ENCODE results near the gene SYNJ2. TPM values are rescaled to one million over a fixed set of nuclear protein-coding genes. Genes with fewer than 3 reads are reported as not detected.

Gene SYNJ2
- total RNA-seq, 2 experiments from 2014 or later, result 38.2 to 38.5 TPM

- CTCF ChIA-PET, result no interaction called here
- peaks cover 18% of the 10 kb centered on the region for H3K4me1 Mint-ChIP-seq (ENCODE audit: low read depth)
Measured at GRCh38 chr6:158019416-158019815, 37.8 kb downstream of the SYNJ2 start.

GRCh38 chr6:158020272-158020711 lies 38.6 kb downstream of the SYNJ2 start:
- DNase-seq, result no peak

More at GRCh38 chr6:158019416-158019815, 37.8 kb downstream of the SYNJ2 start:
- ATAC-seq (no peak), DNase-seq (no peak)
- Mint-ChIP-seq H3K36me3 (ENCODE audit: low read depth) (peaks cover 15% of the 10 kb centered on the region), H3K27ac (no peak overlapping the region), H3K27me3 (ENCODE audit: low read depth) (no peaks in the 10 kb centered on the region), H3K9me3 (ENCODE audit: insufficient read depth) (no peaks in the 10 kb centered on the region), H3K4me3 (no peak overlapping the region)
- POLR2A ChIA-PET, result no interaction called here

DNA sequence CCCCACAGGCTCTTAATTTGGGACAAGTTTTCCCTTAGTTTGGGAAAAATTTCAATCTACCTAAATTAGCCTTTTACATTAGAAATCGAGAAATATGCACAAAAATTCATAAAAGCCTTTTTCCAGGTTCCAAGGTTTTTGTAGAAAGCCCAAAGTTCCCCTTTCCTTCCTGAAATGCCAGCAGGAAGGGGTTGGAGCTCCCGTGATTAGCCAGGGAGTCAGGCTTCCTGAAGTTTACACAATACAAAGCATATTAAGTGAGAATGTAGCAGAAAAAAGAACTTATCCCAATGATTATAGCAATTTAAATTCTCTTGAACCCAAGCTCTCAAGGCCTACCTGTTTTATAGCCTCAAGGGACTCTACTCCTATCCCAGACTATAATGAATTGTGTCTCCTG lies 39.1 kb downstream of the SYNJ2 start:
- ChIA-PET POLR2A (no interaction called here), CTCF (no interaction called here)
- ATAC-seq (no peak), DNase-seq (no peak)
- Mint-ChIP-seq H3K27ac (no peak overlapping the region), H3K36me3 (ENCODE audit: low read depth) (peaks cover 17% of the 10 kb centered on the region), H3K4me1 (ENCODE audit: low read depth) (peaks cover 16% of the 10 kb centered on the region), H3K4me3 (no peak overlapping the region), H3K9me3 (ENCODE audit: insufficient read depth) (no peaks in the 10 kb centered on the region), H3K27me3 (ENCODE audit: low read depth) (no peaks in the 10 kb centered on the region)

More at GRCh38 chr6:158020272-158020711, 38.6 kb downstream of the SYNJ2 start:
- CTCF ChIA-PET, result no interaction called here
- Mint-ChIP-seq H3K27ac (no peak overlapping the region), H3K36me3 (ENCODE audit: low read depth) (peaks cover 17% of the 10 kb centered on the region), H3K27me3 (ENCODE audit: low read depth) (no peaks in the 10 kb centered on the region), H3K4me1 (ENCODE audit: low read depth) (peaks cover 16% of the 10 kb centered on the region), H3K4me3 (no peak overlapping the region), H3K9me3 (ENCODE audit: insufficient read depth) (no peaks in the 10 kb centered on the region)
- no peak for ATAC-seq
- POLR2A ChIA-PET, result no interaction called here

DNA sequence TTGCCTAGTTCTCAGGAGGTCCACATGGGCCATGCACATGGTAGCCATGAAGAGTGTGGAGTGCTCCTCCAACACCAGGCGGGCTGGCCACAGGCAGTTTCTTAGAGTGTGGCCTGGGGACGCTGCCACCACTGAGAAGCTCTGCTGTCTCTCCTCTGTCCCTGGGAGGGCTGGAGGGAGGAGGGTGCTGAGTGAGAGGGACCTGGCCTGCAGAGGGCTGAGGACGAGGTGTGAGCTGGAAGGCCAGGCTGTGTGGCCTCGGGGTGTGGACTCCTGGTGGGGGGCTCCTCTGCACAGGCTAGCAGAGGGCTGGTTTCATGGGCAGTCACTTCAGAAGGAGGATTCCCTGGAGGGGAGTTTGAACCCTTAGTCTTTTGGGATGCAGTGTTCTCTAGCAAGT lies 39.7 kb downstream of the SYNJ2 start:
- no peak for ATAC-seq
- ChIA-PET POLR2A (no interaction called here), CTCF (no interaction called here)
- H3K36me3 Mint-ChIP-seq (ENCODE audit: low read depth), result peaks cover 17% of the 10 kb centered on the region
- no peak overlapping the region for H3K27ac Mint-ChIP-seq
- DNase-seq, result no peak
- H3K27me3 Mint-ChIP-seq (ENCODE audit: low read depth), result no peaks in the 10 kb centered on the region
- no peak overlapping the region for H3K4me3 Mint-ChIP-seq
- H3K9me3 Mint-ChIP-seq (ENCODE audit: insufficient read depth), result no peaks in the 10 kb centered on the region
- H3K4me1 Mint-ChIP-seq (ENCODE audit: low read depth), result peaks cover 22% of the 10 kb centered on the region

GRCh38 chr6:158021814-158022748 lies 40.4 kb downstream of the SYNJ2 start:
- peaks cover 29% of the 10 kb centered on the region for H3K4me1 Mint-ChIP-seq (ENCODE audit: low read depth)
- ChIA-PET CTCF (interaction anchor here (1.1 kb wide), 1 partner anchor 38 kb away, joined by 4 read pairs; no protein-coding TSS in a partner anchor), POLR2A (no interaction called here)
- H3K27me3 Mint-ChIP-seq (ENCODE audit: low read depth), result no peaks in the 10 kb centered on the region
- peaks cover 17% of the 10 kb centered on the region for H3K36me3 Mint-ChIP-seq (ENCODE audit: low read depth)
- no peak for ATAC-seq
- peak overlapping the region; percentile 30 for H3K27ac Mint-ChIP-seq
- H3K9me3 Mint-ChIP-seq (ENCODE audit: insufficient read depth), result no peaks in the 10 kb centered on the region
- DNase-seq, result no peak
- no peak overlapping the region for H3K4me3 Mint-ChIP-seq

DNA sequence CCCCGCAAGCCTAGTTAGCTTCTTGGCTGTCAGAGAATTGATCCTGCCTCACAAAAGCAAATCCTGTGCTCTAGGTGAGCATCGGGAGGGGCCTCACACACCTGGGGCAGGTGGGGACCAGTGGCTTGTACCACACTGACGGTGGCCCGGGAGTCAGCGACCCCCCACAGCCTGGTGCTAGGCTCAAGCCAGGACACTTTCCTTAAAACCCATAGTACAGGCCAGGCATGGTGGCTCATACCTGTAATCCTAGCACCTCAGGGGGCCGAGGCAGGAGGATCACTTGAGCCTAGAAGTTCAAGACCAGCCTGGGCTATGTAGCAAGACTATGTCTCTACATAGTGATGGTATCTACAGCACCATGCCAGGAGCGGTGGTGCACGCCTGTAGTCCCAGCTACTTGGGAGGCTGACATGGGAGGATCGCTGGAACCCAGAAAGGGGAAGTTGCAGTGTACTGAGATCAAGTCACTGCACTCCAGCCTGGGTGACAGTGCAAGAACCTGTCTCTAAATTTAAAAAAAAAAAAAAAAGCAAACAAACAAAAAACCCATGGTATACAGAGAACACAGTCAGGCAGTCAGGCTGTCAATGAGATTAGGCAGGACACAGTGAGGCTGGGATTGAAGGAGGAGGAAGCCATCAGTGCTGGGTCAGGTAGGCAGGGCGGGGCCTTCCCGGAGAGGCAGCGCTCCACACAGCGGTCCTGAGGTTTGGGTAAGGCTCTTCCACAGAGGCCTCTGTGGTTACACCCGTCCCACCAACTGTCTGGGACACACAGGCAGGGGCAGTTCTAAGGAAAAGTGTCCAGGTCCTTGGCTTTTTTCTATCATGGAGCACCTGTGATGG lies 41.3 kb downstream of the SYNJ2 start:
- Mint-ChIP-seq H3K36me3 (ENCODE audit: low read depth) (peaks cover 21% of the 10 kb centered on the region), H3K9me3 (ENCODE audit: insufficient read depth) (no peaks in the 10 kb centered on the region), H3K4me3 (no peak overlapping the region), H3K27me3 (ENCODE audit: low read depth) (no peaks in the 10 kb centered on the region), H3K27ac (peak overlapping the region; percentile 30), H3K4me1 (ENCODE audit: low read depth) (peaks cover 34% of the 10 kb centered on the region)
- DNase-seq, result no peak
- CTCF ChIA-PET, result interaction anchor here (1.1 kb wide), 1 partner anchor 39 kb away, joined by 4 read pairs; no protein-coding TSS in a partner anchor
- ATAC-seq, result no peak
- POLR2A ChIA-PET, result no interaction called here

DNA sequence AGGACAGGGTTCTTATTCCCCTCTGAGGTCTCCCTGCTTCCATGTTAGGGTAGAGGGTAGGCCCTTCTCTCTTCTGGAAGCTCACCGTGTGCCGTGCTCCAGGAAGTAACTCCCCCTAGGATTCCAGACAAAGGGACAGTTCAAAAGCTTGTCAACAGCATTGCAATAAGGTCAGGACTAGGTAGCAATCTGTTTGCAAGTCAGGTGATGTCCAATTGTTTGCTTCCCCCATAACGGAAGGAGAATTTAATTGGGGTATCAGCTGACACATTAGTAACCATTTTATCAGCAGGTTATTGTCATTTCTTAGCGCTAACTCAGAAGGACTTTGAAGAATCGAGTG lies 41.9 kb downstream of the SYNJ2 start:
- Mint-ChIP-seq H3K36me3 (ENCODE audit: low read depth) (peaks cover 19% of the 10 kb centered on the region), H3K9me3 (ENCODE audit: insufficient read depth) (no peaks in the 10 kb centered on the region), H3K27ac (no peak overlapping the region), H3K4me1 (ENCODE audit: low read depth) (peaks cover 35% of the 10 kb centered on the region), H3K27me3 (ENCODE audit: low read depth) (no peaks in the 10 kb centered on the region), H3K4me3 (no peak overlapping the region)
- CTCF ChIA-PET, result no interaction called here
- no peak for DNase-seq
- ATAC-seq, result no peak
- POLR2A ChIA-PET, result no interaction called here

- ChIA-PET CTCF (interaction anchor here (2.1 kb wide), 1 partner anchor 34 kb away, joined by 14 read pairs; no protein-coding TSS in a partner anchor), POLR2A (no interaction called here)
- Mint-ChIP-seq H3K36me3 (ENCODE audit: low read depth) (peaks cover 19% of the 10 kb centered on the region), H3K9me3 (ENCODE audit: insufficient read depth) (no peaks in the 10 kb centered on the region), H3K27me3 (ENCODE audit: low read depth) (no peaks in the 10 kb centered on the region), H3K4me3 (no peak overlapping the region), H3K4me1 (ENCODE audit: low read depth) (peaks cover 38% of the 10 kb centered on the region), H3K27ac (peak overlapping the region; percentile 23)
- no peak for ATAC-seq
- no peak for DNase-seq
Measured at GRCh38 chr6:158024566-158025297, 43.1 kb downstream of the SYNJ2 start.

DNA sequence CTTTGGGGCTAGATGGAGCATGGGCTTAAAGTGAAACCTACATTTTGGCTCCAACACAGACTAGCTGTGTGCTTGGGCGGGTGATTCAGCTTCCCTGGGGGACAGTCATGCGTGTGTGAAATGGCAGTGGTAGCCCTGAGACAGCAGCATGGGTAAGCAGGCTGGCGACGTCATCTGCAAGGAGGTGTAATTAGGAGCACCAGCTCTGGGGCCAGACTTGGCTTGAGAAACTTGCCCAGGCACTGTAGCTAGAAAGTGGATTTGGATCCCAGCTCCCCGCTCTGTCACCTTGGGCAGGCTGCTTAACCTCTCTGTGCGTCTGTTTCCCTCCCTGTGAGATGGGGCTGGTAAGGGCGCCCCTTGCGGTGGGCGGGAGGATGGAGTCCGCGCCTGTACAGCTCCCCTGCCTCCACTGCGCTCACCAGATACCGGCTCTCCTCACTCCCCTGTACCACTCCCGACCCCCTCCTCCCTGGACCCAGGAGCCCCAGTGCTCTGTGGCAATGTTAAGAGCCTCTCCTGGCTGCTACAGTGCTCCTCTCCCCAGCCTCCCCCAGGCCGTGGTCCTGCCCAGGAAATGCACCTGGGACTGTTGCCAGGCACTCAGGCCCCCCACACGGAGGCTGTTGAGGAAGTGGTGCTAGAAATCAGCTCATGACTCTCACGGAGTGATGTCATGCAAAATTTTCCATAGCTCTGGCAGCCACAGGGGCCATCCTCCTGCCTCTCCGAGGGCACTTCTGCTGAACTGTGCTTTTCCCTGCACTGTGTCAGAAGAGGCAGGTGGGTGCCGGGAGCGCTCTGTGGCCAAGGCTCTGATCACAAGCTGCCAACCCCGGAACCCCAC lies 44.6 kb downstream of the SYNJ2 start:
- H3K27ac Mint-ChIP-seq, result peak overlapping the region; percentile 99
- peak; percentile 89 for DNase-seq
- ChIA-PET POLR2A (interaction anchor here (0.6 to 1.8 kb wide), 17 partner anchors 11 to 264 kb away, joined by 3 to 11 read pairs (median 4); partner anchors contain the start of gene SYNJ2), CTCF (interaction anchor here (0.6 to 4.6 kb wide), 63 partner anchors 10 to 623 kb away, joined by 3 to 84 read pairs (median 4); partner anchors contain the start of gene SYNJ2)
- ATAC-seq, result peak; percentile 80
- H3K4me3 Mint-ChIP-seq, result peak overlapping the region; percentile 69
- H3K4me1 Mint-ChIP-seq (ENCODE audit: low read depth), result peaks cover 52% of the 10 kb centered on the region
- H3K36me3 Mint-ChIP-seq (ENCODE audit: low read depth), result peaks cover 24% of the 10 kb centered on the region
- no peaks in the 10 kb centered on the region for H3K9me3 Mint-ChIP-seq (ENCODE audit: insufficient read depth)
- no peaks in the 10 kb centered on the region for H3K27me3 Mint-ChIP-seq (ENCODE audit: low read depth)

GRCh38 chr6:158026901-158027589 lies 45.4 kb downstream of the SYNJ2 start:
- Mint-ChIP-seq H3K9me3 (ENCODE audit: insufficient read depth) (no peaks in the 10 kb centered on the region), H3K27ac (peak overlapping the region; percentile 99), H3K4me1 (ENCODE audit: low read depth) (peaks cover 60% of the 10 kb centered on the region), H3K4me3 (peak overlapping the region; percentile 69), H3K36me3 (ENCODE audit: low read depth) (peaks cover 27% of the 10 kb centered on the region), H3K27me3 (ENCODE audit: low read depth) (no peaks in the 10 kb centered on the region)
- CTCF ChIA-PET, result interaction anchor here (0.6 to 4.6 kb wide), 50 partner anchors 9 to 622 kb away, joined by 3 to 84 read pairs (median 6); partner anchors contain the start of gene SYNJ2
- POLR2A ChIA-PET, result interaction anchor here (0.6 to 1.8 kb wide), 13 partner anchors 11 to 265 kb away, joined by 3 to 11 read pairs (median 4); partner anchors contain the start of gene SYNJ2
- no peak for ATAC-seq
- no peak for DNase-seq

Measured in activated CD8-positive, alpha-beta T cell treated with anti-CD3 and anti-CD28 coated beads, Interleukin-2, amount 10 ng/mL, durations not matched to agents 7 days and 5 days (primary cell).